ENCODE data around the gene STK16. TPM values are rescaled to one million over a fixed set of nuclear protein-coding genes. Genes with fewer than 3 reads are reported as not detected.
"Not testable (repeated sequence)": the region's sequence is repeated elsewhere in the genome, so short reads cannot be mapped to it uniquely, and the experiment has no call there.

The STK16 gene
- polyA plus RNA-seq, 1 donor = 17.6 TPM

DNA sequence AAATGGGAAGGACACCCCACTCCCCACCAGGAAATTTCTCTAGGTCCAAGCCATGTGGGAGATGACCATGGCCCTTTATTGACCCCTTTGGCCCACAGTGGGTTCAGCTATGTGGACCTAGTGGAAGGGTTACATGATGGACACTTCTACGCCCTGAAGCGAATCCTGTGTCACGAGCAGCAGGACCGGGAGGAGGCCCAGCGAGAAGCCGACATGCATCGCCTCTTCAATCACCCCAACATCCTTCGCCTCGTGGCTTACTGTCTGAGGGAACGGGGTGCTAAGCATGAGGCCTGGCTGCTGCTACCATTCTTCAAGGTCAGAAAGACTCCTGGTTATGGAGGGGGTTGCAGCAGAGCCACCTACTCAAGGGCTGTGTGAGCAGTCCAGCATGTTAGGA lies 1.3 kb downstream of the STK16 start:
- DNase-seq = no peak

DNA sequence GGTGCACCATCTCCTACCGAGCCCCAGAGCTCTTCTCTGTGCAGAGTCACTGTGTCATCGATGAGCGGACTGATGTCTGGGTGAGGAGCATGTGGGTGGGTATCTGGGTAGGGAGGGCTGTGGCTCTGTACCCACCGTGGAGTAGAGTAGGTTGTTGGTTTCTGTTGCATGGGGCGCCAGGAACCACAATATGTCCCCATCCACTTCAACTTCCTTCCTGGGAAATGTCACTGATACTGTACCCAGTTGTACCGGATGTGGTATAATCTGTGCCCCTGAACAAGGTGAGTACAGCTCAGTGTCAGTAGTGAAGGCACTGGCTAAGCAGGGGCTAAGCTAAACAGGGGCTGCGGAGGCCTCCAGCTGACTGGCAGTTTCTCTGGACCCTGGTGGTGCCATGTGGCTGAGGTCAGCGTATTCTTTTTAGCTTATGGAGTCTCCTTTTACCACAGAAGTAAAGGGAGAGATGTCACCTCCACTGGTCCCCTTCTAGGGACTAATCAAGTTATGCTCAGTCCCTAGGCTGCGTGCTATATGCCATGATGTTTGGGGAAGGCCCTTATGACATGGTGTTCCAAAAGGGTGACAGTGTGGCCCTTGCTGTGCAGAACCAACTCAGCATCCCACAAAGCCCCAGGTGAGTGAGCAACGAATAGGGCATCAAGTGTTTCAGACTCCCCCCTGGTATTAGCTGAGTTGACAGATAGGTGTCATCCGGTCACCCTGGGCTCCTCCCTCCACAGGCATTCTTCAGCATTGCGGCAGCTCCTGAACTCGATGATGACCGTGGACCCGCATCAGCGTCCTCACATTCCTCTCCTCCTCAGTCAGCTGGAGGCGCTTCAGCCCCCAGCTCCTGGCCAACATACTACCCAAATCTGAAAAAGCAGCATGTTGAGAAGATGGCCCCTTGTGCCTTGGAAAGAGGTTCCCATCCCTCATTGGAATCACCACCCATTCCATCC lies 2.7 kb downstream of the STK16 start:
- no peak for DNase-seq

DNA sequence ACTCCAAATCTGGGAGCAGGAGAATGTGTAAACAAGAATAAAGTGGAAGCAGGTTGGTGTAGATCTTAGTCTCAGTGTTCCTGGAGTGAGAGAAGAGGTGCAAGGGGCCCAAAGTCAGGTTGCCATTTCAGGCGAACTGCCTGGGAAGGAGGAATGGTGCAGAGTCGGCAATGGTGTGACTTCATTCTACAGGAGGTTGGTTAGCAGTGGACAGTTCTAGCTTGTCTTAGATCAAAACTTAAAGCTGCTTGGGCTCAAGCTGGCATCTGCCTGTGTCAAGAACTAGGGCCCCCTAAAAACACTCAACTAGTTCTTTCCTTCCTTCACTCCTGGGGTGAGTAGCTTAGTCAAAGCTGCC lies 3.5 kb downstream of the STK16 start:
- DNase-seq = no peak

DNA sequence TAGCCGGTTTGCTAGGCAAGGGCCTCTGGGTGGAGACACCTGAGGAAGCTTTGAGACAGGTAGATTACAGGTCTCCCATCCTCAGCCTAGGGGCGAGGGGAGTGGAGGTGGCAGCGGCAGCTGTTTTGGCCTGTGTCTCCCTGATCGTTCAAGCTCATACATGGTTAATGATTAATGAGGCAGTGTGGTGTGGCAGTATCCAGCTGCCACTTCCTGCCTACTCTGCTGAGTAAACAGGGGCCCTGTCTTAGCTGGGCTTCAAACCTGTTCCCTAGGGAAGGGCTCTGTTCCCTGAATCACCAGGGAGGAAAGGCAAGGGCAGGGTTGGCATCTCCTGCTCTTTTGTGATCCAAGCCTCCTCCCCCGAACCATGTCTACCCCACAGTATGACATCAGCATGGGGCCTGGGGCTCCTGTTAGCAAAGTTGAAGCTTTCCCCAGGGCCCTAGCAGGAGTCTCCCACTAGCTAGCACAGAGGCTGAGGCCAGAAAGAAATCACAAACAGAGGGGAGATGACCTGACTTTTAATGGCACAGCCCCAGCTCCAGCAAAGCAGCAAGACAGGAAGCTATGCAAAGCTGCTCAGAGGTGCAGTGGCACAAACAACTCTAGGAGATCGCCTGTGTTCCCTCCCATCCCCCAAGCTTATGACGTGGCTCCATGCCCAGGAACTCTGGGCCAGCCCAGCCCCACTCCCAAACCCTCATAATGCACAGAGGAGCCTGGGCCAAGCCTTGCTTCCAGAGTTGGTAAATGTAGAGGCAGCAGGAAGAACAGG lies 4.1 kb downstream of the STK16 start:
- no peak for DNase-seq

DNA sequence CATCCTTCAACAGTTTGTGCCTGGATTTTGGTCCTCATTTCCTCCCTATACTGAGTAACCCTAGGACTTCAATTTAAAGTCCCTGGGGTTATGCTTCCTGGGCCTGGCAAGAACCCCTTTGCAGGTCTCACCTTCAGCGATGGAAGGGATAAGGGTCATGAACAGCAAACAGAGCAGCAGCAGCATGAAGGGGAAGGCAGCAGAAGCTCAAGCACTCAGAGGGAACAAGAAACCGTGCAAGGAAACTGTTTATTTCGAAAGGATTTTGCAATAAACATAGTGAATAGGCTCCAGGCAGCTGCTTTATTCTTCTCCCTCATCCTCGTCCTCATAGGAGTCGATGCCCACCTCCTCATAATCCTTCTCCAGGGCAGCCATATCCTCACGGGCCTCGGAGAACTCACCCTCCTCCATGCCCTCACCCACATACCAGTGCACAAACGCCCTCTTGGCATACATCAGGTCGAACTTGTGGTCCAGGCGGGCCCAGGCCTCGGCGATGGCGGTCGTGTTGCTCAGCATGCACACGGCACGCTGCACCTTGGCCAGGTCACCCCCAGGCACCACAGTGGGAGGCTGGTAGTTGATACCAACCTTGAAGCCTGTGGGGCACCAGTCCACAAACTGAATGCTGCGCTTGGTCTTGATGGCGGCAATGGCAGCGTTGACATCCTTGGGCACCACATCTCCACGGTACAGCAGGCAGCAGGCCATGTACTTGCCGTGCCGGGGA lies 4.9 kb downstream of the STK16 start:
- DNase-seq = no peak

DNA sequence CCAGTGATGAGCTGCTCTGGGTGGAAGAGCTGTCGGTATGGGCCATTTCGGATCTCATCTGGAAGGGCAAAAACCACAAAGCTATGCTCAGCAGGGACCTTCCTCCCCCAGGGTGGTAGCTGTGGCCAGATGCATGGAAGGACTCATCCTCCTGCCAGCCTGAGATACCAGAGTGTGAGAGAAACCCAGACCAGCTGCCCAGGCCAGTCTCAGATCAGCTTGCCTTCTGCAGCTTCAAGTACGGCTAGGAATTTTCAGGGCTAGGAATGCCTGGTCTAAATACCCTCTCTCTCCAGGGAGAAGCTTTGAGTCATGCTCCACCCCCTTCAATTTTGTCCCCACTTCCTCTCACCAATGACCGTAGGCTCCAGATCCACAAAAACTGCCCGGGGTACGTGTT lies 6.4 kb downstream of the STK16 start:
- DNase-seq = no peak

DNA sequence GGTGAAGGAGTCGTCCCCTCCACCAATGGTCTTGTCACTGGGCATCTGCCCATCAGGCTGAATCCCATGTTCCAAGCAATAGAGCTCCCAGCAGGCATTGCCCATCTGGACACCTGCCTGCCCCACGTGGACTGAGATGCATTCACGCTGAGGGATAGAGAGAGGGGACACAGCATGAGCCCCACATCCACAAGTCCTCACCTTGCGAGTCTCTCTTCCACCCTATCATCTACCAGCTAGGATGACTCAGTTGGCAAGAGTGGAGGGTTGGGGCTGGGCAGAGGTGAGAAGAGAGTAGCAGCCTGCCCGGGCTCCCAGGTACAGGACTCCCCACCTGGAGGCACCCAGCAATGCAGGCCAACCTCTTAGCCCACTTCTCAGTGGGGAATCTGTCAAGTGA lies 6.8 kb downstream of the STK16 start:
- no peak for DNase-seq

DNA sequence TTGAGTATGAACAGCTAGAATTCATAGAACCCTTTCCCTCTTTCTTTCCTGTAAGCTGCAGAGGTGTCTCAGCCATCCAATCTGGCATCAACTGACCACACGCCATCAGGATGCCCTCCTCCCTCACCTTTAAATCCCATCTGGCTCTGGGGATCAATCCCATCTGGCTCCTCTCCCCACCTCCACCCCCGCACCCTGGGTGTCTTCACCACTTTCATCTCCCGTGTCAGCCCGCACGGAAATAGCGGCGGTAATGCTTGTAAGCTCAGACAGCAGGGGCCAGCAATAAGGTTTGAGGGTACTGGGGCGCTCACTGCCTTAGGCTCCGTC lies 7.3 kb downstream of the STK16 start:
- DNase-seq = no peak

DNA sequence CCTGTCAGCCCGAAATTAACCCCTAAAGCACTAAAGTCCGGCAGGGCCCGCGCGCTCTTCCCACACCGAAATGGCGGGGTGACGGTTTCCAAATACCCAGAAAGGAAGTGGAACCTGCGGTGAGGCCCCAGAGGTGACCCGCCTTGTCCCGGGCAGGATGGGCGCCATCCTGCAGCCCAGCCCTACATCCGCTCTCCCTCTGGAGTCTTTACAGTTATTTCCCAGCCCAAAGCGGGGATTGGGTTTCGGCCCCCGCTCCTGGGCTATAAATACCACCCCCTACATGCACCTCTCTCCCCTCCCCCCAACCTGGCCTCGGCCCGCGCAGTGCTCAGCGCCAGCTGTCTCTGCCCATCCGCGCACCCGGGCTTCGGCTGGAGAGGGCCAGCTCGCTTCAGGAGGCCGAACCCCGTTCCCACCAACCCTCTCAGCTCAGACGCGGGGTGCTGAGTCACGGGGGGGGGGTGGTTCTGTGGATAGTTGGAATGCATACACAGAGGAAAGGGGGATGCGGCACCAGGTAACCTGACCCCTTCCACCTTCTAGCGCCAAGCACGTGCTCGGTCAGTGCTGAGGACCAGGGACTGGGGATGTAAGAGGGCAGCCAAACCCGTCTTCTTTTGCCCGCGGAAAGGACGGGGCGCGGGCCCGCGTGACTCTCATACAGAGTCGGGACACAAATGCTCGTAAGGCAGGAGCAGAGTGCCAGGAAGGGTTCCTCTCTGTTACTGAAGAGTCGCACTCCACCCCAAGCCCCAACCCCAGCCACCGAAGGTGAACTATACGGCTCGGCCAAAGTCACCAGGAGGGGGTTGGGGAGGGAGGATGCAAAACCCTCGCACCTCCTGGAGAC lies 7.8 kb downstream of the STK16 start, which contains the start of gene TUBA4B:
Gene TUBA4B, plus strand, starts transcription at position 344 of the 853 bp plus-strand sequence. Its CDS starts 165 bp downstream, at position 509.
- DNase-seq = no peak

DNA sequence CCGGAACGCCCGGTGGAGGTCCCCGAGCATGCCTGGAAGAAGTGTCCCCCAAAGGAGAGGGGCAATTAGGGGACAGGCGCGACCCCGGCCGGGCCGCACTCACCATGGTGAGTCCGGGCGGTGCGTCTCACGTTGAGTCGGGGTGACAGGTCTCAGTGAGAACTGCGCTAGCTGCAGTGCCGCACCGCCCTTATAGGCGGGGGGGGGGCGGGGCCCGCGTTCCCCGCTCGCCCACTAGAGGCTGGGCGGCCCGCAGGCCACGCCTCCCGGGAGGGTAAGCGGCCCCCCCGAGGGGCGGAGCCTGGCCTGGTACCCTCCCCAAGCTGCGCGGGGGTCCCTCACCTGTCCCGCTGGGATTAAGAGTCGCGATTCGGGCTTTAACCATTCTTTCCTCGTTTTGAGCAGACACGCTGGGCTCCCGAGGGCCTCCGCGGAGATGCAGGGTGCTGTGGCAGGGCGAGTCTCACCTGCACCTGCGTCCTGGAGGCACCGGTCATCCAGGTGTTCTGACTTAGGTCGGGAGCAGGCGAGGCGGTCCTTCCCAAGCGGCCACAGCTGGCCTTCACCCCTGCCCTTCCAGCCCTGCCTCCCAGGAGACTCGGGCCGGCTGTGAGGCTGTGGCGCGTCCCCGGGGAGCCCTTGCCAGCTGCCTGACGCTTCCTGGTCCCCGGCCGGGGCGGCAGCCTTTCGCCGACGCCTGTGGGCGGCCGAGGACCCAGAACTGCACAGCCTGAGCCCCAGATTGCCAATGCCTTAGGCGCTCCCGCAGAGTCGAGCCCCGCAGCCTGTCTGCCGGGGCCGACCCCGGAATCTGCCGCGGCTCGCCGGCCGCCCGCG lies 8.7 kb downstream of the STK16 start, which contains the start of gene TUBA4A:
Gene TUBA4A, minus strand, starts transcription at position 166 of the 837 bp plus-strand sequence. Its CDS starts 60 bp downstream, at position 106.
- no peak for DNase-seq

DNA sequence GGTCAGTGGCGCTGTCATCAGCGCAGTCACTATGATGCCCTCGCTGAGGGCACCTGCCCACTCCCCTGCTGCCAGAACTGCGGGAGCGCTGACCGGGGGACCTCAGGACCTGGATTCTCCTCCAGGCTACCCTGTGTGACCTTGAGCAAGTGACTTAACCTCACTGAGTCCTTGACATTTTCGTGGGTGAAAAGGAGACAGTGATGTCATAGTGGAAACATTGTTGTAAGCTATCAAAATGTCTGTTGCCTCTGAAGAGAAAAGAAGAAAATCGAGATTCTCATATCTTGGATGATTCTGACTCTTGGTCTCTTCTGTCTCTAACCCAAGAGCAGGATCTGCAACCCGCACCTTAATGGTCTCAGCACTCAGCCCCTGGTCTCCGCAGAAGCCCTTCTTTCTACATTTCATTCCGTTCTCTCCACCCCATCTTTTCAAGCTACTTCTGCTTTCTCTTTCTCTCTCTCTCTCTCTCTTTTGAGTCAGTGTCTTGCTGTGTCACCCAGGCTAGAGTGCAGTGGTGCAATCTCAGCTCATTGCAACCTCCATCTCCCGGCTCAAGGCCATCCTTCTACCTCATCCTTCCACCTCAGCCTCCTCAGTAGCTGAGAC lies 9.4 kb downstream of the STK16 start:
- DNase-seq = no peak

DNA sequence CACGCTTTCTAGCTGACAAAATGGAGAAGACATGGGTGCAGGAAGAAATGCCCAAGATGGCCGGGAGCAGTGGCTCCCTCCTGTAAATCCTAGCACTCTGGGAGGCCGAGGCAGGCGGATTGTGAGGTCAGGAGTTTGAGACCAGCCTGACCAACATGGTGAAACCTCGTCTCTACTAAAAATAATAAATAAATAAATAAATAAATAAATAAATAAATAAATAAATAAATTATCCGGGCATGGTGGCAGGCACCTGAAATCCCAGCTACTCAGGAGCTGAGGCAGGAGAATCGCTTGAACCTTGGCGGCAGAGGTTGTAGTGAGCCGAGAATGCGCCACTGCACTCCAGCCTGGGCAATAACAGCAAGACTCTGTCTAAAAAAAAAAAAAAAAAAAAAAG lies 13.7 kb downstream of the STK16 start:
- DNase-seq = not testable (repeated sequence)

DNA sequence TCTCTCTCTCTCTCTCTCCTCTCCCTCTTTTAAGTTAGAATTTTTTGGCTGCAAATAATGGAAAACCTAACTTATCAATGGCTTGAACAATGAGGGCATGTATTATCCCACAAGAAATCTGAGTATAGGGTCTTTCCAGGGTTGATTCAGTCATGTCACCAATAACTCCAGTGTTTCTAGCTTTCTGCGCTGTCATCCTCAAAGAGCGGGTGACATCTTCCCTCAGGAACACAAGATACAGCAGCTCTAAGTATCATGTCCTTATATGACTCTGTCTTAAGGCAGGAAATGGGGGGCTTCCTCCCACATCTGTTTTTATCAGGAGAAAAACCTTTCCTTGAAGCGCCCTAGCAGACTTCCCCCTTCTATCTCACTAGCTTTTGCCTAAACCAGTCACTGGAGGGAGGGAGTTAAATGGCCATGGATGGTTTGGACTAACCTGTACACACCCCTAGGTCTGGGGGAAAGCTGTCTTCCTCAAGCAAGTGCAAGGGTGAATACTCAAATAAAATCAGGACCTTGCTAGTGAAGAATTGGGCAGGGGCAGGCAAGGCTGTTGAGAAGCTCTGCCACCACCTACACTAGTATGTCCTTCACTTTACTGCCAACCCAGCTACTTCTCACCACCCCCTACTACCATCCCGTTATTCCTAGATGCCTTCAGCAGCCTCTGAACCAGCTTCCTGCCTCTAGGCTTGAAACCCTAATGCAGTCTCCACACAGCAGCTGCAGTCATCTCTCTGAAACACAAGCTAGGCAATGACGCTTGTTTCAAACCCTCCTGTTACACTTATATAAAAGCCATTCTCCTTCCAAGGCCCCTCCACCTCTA lies 16.0 kb downstream of the STK16 start:
- DNase-seq = no peak

DNA sequence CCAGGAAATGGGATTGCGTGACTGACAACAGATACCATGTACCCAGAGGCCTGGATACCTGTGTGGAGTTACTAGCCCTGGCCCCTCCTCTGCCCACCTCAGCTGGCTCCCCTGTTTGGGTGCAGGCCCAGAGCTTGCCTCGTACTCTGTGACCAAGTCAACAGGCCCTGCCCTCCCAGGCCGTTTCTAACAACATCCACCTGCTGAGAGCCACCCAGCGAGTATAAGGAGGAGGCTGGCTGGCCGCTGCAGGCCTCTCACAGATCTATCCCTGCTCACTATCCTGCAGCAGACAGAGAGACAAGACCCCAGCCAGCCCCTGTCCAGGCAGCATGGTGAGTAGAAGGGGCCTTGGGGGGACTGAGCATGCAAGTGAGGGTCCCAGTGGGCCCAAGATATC lies 21.0 kb downstream of the STK16 start:
- DNase-seq = no peak

DNA sequence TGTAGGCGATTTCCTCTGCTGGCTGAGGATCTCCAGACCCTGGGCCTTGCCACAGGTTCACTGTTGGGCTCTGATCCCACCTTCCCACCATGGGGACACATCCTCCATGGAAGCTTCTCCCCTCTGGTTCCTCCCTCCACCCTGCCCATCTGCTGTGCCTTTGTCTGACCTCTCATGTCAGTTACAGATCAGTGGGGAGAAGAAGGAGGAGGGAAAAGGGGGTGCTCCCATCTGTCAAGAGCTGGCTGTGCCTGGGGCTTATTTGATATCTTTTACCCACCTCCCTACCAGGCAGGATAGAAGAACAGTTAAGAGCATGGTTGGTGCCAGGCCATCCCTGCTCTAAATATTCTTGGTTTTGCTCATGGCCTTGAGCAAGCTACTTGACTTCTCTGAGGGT lies 21.6 kb downstream of the STK16 start:
- DNase-seq = no peak

DNA sequence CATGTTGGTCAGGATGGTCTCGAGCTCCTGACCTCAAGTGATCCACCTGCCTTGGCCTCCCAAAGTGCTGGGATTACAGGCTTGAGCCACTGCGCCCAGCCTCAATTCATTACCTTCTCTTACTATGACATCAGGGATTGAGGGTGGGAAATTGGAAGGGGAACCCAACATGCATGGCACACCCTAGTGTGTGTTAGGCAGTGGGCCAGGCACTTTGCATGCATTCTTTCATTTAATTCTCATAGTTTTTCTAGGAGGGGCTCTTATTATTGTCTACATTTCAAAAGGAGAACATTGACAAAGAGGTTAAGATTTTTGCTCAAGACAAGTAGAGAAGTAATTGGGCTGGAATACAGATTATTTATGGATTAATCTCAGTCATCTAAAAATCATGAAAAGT lies 23.0 kb downstream of the STK16 start:
- DNase-seq = no peak

DNA sequence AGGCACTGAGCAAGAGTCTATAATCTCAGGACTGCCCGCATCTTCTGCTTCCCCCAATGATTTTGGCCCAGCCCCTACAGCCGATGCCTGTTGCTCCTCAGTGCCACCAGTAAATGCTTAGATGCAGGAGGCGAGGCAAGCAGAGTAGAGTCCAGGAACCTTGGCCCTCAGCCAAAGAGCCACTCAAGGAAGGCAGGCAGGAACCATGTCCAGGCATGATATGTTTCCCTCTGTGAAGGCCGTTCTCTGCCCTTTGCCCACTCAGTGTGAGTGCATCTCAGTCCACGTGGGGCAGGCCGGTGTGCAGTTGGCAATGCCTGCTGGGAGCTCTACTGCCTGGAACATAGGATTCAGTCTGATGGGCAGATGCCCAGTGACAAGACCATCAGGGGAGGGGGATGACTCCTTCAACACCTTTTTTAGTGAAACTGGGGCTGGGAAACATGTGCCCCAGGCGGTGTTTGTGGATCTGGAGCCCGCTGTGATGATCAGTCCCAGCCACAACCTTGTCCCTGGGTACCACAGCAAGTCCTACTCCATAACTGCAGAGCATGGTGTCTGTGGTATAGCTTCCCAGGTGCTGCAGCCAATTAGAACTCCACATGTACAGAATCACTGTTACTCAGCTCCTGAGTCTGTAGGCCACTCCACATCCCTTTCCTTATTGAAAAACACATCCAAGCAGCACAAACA lies 24.2 kb downstream of the STK16 start:
- no peak for DNase-seq

DNA sequence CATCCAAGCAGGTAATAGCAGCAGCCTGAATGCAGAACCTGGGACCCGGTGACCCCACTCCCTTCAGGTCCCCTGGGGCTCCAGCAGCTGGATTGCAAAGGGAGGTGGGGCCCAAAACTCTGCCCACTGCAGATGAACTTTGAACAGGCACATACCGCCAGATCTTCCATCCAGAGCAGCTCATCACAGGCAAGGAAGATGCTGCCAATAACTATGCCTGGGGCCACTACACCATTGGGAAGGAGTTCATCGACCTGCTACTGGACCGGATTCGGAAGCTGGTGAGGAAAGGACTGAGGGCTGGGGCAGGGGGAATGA lies 24.7 kb downstream of the STK16 start:
- no peak for DNase-seq

DNA sequence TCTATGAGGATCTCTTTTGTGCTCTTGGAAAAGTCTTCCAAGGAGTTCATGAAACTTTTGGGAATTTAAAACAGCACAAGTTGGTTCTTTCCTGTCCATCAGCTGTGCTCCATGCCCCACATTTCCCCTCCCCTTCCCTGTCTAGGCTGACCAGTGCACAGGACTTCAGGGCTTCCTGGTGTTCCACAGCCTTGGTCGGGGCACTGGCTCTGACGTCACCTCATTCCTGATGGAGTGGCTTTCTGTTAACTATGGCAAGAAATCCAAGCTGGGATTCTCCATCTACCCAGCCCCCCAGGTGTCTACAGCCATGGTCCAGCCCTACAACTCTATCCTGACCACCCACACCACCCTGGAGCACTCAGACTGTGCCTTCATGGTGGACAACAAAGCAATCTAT lies 25.7 kb downstream of the STK16 start:
- DNase-seq = no peak
